Sciatic nerve (tissue), 2 donors: Measurements from ENCODE around the gene FAM3B. TPM values are rescaled to one million over a fixed set of nuclear protein-coding genes. Genes with fewer than 3 reads are reported as not detected.

Source experiments
- ATAC-seq: fragments of 200-7000 bp; cut with Tn5 transposase; one replicate; pipeline ENCODE4 v1.9.1; 2020; ENCODE audit warnings: mild to moderate bottlenecking, moderate library complexity
- DNase-seq: peaks from one replicate; pipeline ENCODE4 v3.0.0-alpha.2; 2020; ENCODE audit warnings: low spot score
- intact Hi-C: fragments of 100-400 bp; cut with DNase I; formaldehyde crosslinking; loops from one replicate; pipeline ENCODE4 v1.14.2; 2022
- total RNA-seq: library from RNA; stranded (reverse); fragmentation: NEBNext Ultra II Directional; extraction: Animal tissue kit (Norgen Biotek cat#: 25700); gene quantifications from one replicate; pipeline ENCODE4 v1.2.1, GENCODE V29; 2021
- donor health status: DM: no; HTN: no; CAD: no.
- donor health status: DM: no; HTN: no; CAD: no.

FAM3B gene
- total RNA-seq, 1 donor from 2014 or later: 0.80 TPM

DNA sequence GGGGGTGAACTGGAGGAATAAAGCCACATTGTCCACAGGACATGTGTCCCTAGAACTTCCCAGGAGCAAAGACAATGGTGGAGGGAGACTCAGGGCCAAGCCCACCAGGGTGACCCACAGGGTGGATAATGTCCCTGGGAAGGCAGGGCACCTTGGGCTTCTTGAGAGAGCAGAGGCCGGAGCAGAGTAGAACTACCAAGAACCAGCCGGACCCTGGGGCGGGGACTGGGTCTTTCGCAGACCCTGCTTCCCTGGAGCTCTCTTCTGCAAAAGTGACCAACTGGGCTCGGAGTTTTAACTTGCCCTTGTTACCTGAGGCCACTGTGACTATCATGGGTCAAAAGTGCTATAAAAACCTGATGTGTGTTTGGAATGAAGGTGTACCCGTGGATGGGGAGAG is 875 bp upstream of the FAM3B start:
- intact Hi-C loops: no loop called here
- ATAC-seq: no peak
- no peak for DNase-seq

DNA sequence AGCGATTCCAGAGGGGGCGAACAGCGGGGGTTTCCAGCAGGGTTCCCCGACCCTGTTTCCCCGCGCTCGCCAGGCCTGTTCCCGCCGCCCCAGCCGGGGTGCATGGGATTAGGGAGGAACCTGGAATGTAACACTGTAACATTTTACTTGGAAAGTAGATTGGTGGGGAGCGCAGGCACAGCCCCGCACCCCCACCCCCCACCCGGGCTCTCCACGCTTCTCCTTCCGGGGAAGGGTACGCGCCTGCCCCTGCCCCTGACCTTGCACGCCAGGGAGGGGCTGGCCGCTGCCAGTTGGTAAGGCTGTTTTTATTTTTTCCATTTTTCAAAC is 427 bp downstream of the FAM3B start:
- DNase-seq (no peak), ATAC-seq (no peak)
- intact Hi-C loops: no loop called here

DNA sequence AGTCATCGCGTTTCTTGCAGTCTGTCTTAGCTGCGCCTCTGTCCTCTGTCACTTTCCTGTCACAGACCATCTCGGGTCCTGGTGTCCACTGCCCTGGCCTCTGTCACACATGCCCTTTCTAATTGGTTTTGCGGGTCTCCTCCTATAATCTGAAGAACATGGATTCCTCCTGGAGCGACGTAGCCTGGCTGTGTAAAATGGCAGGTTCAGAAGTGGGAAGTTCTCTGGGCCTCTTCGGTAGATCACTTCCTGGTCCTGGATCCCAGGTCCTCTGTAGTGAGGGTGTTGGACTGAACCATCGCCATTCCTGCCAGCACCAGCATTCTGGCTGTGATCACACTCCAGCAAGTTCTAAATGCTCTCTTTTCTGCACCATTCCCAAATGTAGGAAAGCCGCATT is 857 bp downstream of the FAM3B start:
- intact Hi-C loops: no loop called here

DNA sequence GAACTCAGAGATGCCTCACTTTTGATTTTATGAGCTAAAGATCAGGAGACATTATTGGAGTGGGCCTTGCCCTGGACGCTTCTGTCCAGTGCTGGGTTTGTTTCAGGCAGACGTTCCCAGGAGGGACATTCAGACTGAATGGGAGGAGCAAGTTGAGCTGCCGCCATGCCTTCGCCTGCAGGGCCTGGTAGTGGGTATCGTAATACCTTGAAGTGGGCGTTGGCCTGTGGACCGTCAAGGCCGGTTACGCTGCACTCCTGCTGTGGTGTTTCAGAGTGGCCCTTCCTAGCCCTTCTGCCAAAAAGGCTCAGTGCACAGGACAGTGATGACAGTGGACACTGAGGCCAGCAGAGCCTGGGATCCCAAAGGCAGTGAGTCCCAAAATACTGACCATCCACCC is 1.6 kb downstream of the FAM3B start:
- ATAC-seq (no peak), DNase-seq (no peak)
- intact Hi-C loops: no loop called here

More for the DNA sequence above, 857 bp downstream of the FAM3B start:
- ATAC-seq: no peak
- no peak for DNase-seq

DNA sequence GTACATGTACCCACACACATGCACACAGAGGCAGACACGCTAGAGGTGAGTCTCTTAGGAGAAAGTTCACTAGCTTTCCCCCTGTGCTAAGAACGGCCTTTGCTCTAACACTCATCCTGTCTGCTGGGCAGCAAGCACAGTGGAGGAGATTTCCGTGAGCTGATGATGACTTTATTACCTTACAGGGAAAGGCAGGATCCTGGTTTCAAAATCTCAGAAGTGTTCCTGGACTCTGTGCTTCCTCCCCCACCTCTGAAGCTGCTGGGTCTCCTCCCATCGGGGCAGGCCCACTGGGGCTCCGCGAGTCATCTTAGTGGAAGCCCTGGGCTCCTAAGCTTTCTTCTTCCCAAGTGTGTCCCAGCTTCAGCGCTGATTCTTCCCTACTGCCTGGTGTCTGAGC is 2.7 kb downstream of the FAM3B start:
- intact Hi-C loops: no loop called here
- no peak for ATAC-seq
- DNase-seq: no peak

DNA sequence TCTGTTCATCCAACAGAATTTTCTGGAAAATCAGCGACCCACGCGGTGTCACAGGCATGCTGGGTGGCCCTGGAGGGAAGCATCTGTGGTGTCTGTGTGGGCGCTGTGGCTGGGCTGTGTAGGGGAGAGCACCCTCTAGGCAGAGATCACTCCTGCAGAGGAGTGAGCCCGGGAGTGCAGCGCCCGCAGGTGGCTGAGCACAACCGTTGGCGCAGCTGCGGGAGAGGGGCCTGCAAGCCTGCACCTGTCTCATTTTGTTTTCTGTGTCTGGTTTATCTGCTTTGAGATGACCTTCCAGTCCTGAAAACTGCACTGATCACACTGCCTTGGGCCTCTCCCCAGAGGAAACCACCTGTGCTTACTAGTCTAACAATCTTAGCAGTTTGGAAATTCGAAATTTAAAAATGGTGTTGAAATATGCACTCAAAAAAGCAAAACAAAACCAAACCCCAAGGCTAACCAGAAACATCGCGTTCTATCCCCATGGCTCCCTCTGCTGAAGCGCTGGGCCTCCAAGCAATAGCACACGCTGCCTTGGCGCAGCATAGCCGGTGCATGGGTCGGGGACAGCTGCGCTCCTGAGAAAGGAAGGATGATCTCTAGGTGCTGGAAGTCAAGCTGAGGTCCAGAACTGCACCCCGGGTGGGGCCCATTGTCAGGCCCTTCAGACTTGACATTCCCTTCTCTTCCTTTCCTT is 4.8 kb downstream of the FAM3B start:
- no peak for DNase-seq
- ATAC-seq: no peak
- intact Hi-C loops: no loop called here

DNA sequence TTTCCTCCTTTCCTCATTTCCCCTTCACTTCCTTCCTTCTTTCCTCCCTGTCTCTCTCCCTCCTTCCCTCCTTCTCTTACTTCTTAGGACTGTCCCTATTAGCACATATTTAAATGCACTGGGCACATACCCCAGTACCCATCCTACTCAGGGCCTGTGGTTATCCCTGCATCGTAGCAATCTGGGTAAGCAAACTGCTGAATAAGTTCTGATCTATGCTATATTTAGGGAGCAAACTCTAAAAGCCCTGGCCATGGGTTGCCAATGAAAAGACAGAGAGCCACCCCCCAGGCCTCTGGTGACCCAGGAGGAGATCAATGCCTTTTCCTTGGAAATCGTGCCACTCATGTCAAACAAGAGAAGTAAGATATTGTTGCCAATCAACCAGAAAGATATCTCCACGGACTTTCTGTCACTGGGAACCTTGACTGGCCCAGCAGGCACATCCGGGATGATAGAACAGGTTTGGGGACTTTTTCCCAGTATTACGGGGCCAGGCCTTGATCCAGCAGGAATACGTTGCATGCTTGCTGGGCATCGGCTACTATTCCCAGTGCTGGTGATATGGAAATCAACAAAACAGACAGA is 5.4 kb downstream of the FAM3B start:
- intact Hi-C loops: no loop called here
- no peak for DNase-seq
- no peak for ATAC-seq

DNA sequence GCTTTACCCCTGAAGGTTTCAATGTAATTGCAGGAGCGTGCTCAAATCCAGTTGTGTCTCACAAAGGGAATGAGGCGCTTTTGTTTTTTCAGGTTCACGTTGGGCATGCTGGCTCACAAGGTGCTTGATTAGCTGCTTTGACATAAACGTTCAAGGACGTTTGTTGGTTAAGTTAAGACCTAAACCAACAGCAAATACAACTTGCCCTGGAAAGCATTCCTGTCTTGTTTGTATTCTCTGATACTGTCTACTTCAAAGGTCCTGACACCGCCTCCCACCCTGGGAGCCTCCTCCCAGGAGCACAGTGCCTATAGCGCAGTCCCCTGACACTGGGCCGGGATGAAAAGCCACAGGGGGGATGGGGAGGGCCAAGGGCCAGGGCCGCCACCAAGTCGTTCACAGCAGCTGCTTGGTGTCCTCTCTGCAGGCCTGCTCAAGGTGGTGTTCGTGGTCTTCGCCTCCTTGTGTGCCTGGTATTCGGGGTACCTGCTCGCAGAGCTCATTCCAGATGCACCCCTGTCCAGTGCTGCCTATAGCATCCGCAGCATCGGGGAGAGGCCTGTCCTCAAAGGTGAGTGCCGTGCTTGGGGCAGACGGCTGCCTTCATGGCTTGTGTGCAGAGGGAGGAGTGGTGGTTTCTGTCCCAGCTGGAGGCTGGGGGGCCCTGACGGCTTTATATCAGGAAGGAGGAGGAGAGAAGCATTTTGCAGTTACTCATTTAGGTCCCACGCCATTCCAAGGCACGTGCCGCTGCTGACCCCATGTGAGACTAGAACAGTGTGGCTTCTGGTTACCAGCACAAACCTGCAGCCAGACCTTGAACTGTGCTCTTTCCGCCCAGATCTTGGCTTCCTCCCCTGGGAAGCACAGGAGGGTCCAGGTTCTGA is 6.1 kb downstream of the FAM3B start:
- ATAC-seq: no peak
- no peak for DNase-seq
- intact Hi-C loops: no loop called here

DNA sequence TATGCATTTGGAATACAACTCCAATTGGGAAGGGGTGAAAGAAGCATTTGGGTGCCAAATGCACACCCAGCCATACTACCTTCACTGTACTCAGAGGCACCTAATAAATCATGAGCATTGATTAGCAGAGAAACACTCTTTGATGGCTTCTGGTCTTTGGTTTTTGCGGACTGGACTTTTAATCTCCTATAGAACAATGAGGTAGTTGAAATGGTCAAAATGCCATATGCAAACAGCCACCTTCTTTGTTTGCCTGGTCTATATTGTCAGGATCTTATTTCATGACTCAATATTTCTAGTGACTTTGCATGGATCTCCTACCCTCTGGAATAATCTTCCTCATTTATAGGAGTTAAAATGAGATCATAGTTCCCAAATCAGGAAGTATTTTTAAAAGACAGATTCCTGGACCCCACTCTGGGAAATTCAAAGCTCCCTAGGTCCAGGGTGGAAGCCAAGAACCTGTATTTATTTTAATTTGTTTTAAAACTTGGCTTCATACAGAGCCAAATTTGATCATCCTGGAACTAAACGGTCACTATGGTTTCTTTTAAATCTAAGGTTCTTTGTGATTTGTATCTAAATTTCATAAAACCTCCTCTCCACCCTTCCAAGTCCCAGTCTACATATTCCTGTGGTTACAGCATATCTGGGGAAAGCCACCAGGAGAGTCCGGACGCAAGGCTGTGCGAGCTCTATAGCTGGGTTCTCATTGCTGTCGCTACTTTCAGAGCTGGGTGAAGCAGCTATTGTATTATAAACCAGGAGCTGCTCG is 8.7 kb downstream of the FAM3B start:
- intact Hi-C loops: no loop called here
- DNase-seq (no peak), ATAC-seq (no peak)

DNA sequence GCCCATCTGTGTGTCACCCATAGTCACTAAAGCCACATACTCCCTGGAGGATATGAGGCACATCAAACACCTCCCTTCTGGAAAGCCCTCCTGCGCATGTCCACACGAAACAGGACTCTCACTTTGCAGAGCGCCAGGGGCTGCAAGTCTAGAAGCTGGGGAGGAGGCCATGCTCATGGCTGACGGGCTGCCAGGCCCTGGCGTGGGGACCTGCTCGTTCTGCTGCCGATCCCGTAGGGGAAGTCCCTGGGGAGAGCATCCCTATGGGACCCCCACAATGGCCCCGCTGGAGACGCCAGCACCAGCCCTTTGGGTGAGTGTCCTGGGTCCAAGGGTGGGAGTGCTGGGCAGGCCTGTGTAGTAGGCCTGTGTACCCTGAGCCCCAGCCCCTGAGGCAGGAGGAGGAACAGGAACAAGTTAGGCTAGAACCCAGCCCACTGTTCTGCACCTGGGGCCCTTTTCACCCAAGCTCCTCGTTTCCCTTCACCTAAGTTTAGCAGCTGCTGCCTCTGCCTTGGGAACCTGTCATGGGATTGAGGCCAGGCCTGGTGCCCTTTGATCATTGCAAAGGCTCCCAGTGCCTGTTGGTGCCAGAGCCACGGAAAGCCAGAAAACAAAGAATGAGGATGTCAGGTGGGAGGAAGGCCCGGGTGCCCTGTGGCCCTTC is 9.9 kb downstream of the FAM3B start:
- ATAC-seq: no peak
- intact Hi-C loops: no loop called here
- DNase-seq: no peak

DNA sequence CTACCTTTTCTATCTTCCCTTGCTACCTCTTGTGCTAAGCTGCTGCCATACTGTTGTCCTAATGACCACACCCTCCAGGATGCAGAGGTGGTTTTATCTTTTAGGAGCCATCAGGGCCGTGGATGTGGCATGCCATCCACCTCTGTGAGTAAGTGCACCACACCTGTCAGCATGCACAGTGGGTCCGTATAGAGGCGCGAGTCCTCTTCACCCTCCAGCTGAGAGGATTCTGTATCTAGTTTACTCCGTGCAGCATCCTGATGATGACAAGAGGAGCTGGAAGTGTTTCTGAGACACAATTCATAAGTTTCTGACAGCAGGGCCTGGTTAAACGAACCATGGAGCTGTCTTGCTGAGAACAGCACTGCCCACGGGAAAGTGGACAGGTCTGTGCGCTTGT is 11.2 kb downstream of the FAM3B start:
- DNase-seq: no peak
- no peak for ATAC-seq

DNA sequence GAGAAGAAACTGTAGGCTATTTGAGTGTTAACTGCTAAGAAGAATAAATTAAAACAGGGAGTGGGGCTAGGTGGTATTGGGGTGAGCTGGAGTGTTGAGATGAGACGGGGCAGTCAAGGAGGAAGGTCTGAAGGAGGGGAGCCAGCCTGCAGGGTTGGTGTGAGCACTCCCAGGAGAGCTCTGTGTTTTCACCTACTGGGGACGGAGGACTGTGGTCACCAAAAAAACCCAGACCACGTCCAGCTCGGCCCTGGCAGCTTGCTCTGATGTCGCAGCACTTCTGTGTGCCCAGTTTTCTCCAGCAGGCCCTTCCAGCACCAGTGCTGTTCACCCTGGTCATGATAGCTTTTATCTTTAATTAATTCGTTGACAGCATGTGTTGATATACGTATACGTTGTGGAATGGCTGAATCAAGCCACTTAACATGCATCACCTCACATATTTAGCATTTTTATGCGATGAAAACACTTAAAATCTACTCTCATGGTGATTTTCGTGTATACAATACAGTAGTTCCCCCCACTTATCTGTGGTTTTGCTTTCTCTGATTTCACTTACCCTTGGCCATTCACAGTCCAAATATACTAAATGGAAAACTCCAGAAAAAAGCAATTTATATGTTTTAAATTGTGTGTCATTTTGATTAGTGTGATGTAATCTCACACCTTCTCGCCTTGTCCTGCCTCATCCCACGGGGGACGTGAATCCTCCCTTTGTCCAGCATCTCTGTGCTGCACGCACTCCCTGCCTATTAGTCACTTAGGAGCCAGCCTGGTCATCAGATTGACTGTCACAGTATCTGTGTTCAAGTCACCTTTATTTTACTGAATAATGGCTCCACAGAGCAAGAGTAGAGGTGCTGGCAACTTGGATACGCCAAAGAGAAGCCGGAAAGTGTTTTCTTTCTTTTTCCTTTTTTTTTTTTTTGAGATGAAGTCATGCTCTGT is 12.3 kb downstream of the FAM3B start:
- intact Hi-C loops: no loop called here
- no peak for DNase-seq
- no peak for ATAC-seq

More for the DNA sequence above, 11.2 kb downstream of the FAM3B start:
- intact Hi-C loops: no loop called here

DNA sequence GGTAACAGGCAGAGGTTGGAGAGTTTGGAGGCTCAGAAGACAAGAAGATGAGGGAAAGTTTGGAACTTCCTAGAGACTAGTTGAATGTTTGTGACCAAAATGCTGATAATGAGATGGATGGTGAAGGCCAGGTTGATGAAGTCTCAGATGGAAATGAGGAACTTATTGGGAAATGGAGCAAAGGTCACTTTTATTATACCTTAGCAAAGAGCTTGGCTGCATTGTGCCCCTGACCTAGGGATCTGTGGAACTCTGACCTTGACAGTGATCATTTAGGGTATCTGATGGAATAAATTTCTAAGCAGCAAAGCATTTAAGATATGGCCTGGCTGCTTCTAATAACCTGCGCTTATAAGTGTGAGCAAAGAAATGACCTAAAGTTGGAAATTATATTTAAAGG is 17.2 kb downstream of the FAM3B start:
- ATAC-seq: no peak
- intact Hi-C loops: no loop called here

DNA sequence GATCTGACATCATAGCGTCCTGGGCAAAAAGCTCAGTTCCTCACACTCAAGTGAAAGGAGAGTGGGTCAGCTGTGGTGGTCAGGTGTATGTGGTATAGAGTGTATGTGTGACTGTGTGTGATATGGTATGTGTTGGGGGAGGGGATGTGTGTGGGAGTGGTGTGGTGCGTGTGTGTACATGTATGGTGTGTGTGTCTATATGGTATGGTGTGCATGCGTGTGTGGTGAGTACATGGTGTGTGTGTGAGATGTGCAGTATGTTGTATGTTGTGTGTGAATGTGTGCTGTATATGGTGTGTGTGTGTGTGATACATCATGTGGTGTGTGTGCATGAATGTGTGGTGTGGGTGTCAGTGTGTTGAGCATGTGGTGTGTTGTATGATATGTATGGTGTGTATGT is 20.9 kb downstream of the FAM3B start:
- no peak for DNase-seq
- intact Hi-C loops: no loop called here
- ATAC-seq: no peak

More for the DNA sequence above, 17.2 kb downstream of the FAM3B start:
- DNase-seq: no peak

DNA sequence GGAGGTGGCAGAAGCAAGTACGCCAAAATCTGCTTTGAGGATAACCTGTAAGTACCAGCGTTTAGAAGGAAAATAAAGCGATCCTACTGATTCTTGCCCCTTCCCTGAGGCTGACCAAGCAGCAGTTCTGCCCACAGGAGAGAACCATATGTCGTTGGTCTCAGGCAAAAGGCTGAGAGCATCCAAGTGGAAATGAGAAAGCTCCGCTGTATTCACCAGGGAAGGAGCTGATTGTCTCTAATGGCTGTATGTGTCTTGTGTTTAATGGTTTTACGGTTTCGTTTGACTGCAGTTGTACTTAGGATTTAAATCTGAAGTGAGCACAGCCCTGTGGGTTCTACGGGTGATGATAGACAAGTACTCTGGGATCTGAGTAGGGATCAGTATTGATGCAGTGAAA is 21.9 kb downstream of the FAM3B start:
- no peak for ATAC-seq
- intact Hi-C loops: no loop called here
- DNase-seq: no peak

DNA sequence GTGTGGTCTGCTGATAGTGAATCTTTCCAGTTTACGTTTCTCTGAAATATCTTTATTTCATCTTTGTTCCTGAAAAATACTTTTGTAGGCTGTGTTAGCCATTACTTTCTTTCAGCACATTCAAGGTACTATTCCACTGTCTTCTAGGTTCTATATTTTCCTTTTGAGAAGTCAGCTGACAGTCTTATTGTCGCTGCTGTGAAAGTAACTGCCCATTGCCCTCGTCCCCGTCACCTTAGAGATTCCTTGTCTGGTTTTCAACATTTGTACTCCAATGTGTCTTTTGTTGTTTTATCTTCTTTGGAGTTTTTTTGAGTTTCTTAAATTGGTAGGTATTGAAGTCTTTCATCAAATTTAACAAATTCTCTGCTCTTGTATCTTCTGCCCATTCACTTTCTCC is 25.4 kb downstream of the FAM3B start:
- DNase-seq: no peak
- ATAC-seq: no peak
- intact Hi-C loops: no loop called here

DNA sequence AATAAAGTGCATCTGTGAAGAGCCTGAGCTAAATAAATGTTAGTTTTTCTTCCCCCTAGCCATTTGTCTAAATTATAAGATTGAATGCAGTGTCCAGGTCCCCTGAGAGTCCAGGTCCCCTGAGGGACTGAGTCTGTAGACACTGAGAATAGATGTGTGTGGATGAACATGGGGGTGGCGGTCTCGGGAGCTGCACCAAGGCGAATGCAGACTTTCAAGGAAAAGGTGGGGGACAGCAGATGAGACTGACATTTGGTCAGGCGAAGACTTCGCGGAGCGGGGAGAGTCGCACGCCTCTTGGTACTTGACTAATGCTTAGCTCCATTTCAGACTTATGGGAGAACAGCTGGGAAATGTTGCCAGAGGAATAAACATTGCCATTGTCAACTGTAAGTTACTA is 27.5 kb downstream of the FAM3B start:
- intact Hi-C loops: no loop called here
- ATAC-seq (no peak), DNase-seq (no peak)

DNA sequence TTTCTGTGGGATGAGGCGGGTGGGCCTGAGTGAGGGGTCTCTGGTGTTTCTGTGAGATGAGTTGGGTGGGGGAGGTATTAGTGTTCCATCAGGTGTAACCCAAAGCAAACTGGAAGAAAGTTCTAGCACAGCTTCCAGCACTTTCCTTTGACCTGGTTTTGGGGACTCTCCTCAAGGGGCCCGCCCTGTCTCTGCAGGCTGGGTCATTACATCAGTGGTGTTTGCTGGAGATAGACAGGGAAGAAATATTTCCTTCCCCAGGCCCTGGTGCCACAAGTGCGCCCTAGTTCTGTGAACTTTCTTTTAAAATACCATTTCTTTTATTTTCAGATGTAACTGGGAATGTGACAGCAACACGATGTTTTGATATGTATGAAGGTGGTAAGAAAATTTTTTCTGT is 28.8 kb downstream of the FAM3B start:
- no peak for DNase-seq
- no peak for ATAC-seq
- intact Hi-C loops: no loop called here
